Measurements from ENCODE around the gene AUNIP.

DNA sequence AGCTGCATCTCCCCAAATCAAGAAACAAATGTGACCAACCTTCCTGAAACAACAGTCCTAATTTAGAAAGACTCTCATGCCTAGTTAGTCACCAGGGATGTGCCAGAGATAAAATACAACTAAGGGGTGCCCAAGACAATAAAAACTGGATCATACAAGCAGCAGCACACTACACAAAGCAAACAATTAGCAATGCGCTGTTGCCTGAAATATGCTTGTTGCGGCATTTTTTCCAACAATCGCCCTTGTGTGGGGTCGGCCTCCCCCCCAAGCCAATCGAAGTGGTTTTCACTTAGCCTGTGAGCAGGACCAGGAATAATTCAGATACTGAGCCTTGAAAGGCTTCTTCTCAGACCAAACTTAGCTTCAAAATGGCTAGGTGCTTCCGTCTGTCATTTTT is 48.3 kb upstream of the AUNIP start:
- TF ChIP-seq POLR2A (IDR thresholded peaks at IDR 0.05; ENCODE audit: extremely low read depth, insufficient read length) (no peak), CTCF (IDR thresholded peaks at IDR 0.05; ENCODE audit: low read depth, low read length) (no peak)
